Measurements from ENCODE around the gene TRMT11. TPM values are rescaled to one million over a fixed set of nuclear protein-coding genes. Genes with fewer than 3 reads are reported as not detected.

Gene TRMT11
- total and polyA plus RNA-seq, 9 of the 15 experiments (the other 6 are each of a cell fraction or from before 2014, with no cell fraction given), result 38.8 to 88.0 (median 59.8) TPM

GRCh38 chr6:126056355-126057004 lies 70.1 kb downstream of the TRMT11 start (continued):
- TF ChIP-seq PRMT5 (CRISPR knock-in tag; IDR thresholded peaks at IDR 0.05), result no peak
- TF ChIP-seq JUND (IDR thresholded peaks at IDR 0.05; ENCODE audit: borderline replicate concordance, low read depth, low read length), result peak; percentile 9; the same call in 1 of the 2 replicates
- peak; percentile 63; the same call in 2 of the 3 replicates for TF ChIP-seq JUND (tag; IDR thresholded peaks at IDR 0.05; ENCODE audit: borderline replicate concordance, low read depth, low read length)
- no peak for TF ChIP-seq ZNF143 (CRISPR knock-in tag; IDR thresholded peaks at IDR 0.05)
- no peak for TF ChIP-seq ZNF57 (CRISPR knock-in tag; IDR thresholded peaks at IDR 0.05)
- TF ChIP-seq ZKSCAN3 (CRISPR knock-in tag; IDR thresholded peaks at IDR 0.05), result no peak
- no peak for TF ChIP-seq SRSF3 (IDR thresholded peaks at IDR 0.05; ENCODE audit: insufficient read depth, low read length)
- TF ChIP-seq ZNF511 (CRISPR knock-in tag; IDR thresholded peaks at IDR 0.05), result no peak
- TF ChIP-seq ZNF324 (CRISPR knock-in tag; IDR thresholded peaks at IDR 0.05), result no peak
- TF ChIP-seq ZNF436 (CRISPR knock-in tag; IDR thresholded peaks at IDR 0.05), result no peak
- TF ChIP-seq TAF1 (IDR thresholded peaks at IDR 0.05; ENCODE audit: control insufficient read depth, extremely low read depth, insufficient read depth, low read length, severe bottlenecking), result no peak
- TF ChIP-seq PRDM10 (IDR thresholded peaks at IDR 0.05; ENCODE audit: partially characterized antibody), result no peak
- TF ChIP-seq ZBTB40 (IDR thresholded peaks at IDR 0.05), result no peak
- TF ChIP-seq ZBTB40 (CRISPR knock-in tag; IDR thresholded peaks at IDR 0.05), result no peak
- TF ChIP-seq CEBPB (tag; IDR thresholded peaks at IDR 0.05), result no peak
- TF ChIP-seq ZNF23 (CRISPR knock-in tag; IDR thresholded peaks at IDR 0.05), result no peak

All from K562 (cell line).